Endometrial microvascular endothelial cells (primary cell): ENCODE measurements around the gene PTPRH. TPM values are rescaled to one million over a fixed set of nuclear protein-coding genes. Genes with fewer than 3 reads are reported as not detected.
"Not testable (repeated sequence)": the region's sequence is repeated elsewhere in the genome, so short reads cannot be mapped to it uniquely, and the experiment has no call there.

Source experiments
- in situ Hi-C: cut with HindIII; loops from 2 replicates; pipeline ENCODE4 v1.10.0; 2017; ENCODE audit warnings: low sequenced_read_pairs, low pct_unique_long_range_greater_than_20kb; ENCODE audit errors: inconsistent ontology term
- total RNA-seq: library from RNA; depleted of rRNA; stranded (reverse); fragments of >200 nt; gene quantifications from one replicate; pipeline ENCODE4 v1.2.3, GENCODE V29; 2015; ENCODE audit errors: inconsistent ontology term

Gene PTPRH
- total RNA-seq, 1 donor from 2014 or later = 1.9 TPM

DNA sequence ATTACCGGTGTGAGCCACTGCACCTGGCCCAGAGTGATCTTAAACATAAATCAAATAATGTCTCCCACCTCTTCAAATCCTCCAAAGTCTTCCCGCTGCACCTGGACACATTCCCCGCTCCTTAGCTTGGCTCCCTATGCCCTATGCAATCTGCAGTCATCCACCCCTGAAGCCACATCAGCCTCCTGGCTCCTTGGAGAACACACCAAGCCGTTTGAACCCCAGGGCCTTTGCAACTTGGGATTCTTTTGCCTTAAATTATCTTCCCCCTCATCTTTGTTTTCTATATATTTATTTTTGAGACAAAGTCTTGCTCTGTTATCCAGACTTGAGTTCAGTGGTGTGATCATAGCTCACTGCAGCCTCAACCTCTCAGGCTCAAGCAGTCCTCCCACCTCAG, 40.2 kb downstream of the PTPRH start:
- in situ Hi-C loops = no loop called here

DNA sequence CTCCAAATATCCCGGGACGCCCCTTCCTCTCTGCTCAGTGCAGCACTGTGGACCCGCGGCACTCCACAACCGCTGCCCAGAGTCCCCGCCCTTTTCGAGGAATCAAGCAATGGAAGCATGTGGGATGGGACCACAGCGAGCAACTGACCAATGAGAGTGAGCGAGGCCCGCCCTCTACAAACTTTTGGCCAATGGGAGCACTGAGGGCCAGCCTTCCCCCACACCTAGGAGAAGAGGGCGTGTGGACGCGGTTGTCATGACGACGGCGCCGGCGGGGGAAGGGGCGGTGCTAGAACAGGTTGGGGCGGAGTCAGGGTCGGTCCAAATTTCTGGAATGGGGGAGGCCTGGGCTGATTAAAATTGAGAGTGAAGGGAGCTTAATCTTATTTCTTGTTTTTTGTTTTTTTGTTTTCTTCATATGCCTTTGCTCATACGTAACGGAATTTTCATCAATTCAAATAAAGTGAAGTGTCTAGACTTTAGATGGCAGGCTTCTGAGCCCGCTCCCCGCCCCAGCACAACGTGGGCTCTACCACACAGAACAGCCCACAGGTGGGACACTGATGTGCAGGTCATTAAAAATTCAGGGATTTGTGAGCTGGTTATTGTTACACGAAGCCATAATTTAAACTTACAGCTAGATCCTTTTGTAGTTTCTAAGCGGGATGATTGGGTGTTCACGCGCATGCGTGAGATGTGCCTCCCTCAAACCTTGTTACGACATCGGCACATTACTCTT, 42.6 kb downstream of the PTPRH start, which contains the start of gene DNAAF3:
Gene DNAAF3, minus strand, starts transcription at position 84 of the 739 bp plus-strand sequence. CDS start 200 bp downstream, outside the sequence.
- in situ Hi-C loops = no loop called here

GRCh38 chr19:55165952-55166529, 43.3 kb downstream of the PTPRH start:
- in situ Hi-C loops = no loop called here

GRCh38 chr19:55161571-55162322, 47.6 kb downstream of the PTPRH start:
- in situ Hi-C loops = no loop called here

- in situ Hi-C loops = no loop called here
Measured at GRCh38 chr19:55160986-55161365, 48.3 kb downstream of the PTPRH start.

DNA sequence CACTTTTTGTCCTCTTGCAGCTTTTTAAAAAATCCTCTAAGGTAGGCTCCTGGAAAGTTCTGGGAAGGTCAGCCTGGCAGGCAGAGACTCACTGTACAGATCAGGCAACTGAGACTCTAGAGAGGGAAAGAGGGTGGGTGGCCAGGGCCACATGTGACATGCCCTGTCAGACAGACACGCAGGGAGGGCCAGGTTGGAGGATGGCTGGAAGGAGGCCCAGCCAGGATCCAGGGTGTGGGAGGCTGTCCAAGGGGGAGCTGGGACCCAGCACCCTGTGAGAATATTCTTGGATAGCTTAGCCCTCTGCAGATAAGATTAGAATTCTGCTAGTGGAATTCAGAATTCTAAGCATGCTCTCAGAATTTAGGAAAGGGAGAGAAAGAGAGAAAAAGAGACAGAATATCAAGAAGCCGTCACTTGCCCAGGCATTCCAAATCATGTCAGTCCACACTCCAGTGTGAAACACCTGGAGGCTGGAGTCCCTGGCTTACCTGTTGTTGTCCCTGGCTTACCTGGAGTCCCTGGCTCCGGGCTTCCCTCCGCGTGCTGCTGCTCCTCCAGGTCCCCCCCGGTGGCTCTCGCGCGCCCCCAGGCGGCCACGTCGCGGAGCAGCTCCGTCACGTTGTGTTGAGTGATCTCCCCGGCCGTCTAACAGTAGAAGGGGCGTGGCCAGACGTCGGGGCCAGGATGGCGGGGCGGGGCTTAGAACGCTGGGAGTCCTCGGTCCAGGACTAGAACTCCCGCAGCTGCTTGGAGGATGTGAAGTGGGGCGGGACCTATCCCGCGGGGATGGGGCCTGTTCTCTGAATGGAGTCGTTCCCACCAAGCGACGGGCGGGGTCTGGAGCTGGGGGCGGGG, 48.9 kb downstream of the PTPRH start:
- in situ Hi-C loops = no loop called here

DNA sequence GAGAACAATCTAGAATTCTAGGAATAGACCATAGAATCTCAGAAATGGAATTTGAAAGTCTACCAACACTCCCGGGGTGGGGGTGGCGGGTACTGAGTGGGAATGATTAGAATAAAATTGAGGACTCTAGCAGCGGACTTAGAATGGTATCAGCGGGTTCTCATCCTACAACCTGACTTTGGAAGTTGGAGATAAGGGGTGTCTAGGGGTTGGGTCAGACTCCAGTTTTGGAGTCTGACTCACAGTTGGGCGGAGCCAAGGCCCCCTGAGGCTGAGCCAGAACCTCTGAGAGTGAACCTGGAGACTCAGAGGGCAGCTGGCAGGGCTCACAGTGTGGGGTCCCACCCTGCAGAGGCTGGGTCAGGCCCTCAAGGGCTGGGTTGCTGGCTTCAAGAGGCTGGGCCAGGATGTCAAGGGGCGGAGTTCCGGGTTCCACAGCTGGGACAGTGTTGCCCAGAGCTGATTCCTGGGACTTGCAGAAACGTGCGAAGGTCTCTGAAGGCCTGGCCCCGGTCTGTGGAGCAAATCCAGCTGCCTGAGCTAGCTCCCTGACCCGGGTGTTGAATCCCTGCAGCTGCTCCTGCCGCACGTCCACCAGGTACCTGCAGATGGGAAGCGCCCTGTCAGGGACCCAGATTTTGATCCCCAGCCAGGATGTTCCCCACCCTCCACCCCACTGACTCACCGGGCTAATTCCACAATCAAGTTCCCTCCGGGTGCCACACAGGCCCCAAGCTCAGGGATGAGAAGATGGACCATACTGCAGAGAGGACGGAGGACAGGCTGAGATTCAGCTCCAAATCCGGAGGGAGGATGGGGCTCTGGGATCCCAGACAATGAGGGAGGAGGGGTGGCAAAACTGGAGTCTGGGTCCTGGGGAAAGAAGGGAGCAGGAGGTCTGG, 50.2 kb downstream of the PTPRH start:
- in situ Hi-C loops = no loop called here

DNA sequence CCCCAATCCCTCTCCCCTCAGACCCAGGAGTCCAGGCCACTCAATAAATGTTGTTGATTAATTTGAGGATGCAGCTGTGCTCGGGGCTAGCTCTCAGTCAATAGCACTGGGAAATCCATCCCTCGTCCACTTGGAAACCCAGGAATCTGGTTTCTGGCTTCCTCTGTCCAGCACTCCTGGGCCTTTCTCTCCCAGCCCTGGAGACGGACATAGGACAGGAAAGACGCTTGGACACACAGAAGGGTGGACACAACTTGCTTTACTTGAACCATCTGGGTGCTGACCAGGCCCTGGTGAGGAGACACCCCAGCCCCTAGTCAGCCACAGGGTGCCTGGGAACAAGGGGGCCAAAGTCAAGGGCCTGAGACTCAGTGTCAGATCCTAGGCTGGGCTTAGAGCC, 50.9 kb downstream of the PTPRH start:
- in situ Hi-C loops = no loop called here

- in situ Hi-C loops = no loop called here
Measured at GRCh38 chr19:55157064-55157908, 52.0 kb downstream of the PTPRH start, which contains the start of gene TNNI3. Gene TNNI3, minus strand, starts transcription at chr19:55157732. Its CDS starts 143 bp downstream, at chr19:55157589.

DNA sequence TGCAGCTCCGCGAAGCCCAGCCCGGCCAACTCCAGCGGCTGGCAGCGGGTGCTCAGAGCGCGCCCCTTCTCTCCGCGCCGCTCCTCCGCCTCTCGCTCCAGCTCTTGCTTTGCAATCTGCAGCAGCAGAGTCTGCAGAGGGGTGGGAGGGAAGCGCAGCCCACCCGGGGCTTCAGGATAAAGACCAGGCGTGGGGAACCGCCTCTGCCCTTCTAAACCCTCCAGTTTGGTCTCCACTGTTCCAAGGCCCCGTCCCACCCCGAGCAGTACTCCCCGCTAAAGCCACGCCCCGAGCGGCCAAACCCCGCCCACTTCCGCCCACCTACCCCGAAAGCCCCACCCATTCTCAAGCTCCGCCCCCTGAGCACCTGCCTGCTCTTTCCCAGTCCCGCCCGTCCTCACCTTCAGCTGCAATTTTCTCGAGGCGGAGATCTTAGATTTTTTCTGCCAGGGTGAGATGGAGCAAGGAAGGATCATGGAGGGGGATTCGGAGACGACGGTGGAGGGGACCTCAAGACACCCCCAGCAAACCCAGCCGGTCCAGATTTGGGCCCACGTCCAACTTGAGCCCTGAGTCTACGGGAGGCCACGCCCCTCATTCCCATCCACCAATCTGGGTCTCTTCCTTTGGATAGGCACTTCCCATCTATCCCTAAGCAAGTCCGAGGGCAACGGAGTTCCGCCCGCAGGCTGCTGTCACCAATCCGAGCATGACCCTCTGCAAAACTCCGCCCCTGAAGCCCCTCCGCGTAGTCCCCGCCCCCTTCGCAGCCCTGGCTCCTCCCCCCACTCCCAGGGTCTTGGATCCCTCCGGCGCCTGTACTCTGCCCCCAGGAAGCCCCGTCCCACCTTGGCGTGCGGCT, 52.9 kb downstream of the PTPRH start:
- in situ Hi-C loops = no loop called here

- in situ Hi-C loops = not testable (repeated sequence)
Measured at GRCh38 chr19:55155784-55156183, 53.5 kb downstream of the PTPRH start.

GRCh38 chr19:55153652-55154264, 55.5 kb downstream of the PTPRH start:
- in situ Hi-C loops = no loop called here

DNA sequence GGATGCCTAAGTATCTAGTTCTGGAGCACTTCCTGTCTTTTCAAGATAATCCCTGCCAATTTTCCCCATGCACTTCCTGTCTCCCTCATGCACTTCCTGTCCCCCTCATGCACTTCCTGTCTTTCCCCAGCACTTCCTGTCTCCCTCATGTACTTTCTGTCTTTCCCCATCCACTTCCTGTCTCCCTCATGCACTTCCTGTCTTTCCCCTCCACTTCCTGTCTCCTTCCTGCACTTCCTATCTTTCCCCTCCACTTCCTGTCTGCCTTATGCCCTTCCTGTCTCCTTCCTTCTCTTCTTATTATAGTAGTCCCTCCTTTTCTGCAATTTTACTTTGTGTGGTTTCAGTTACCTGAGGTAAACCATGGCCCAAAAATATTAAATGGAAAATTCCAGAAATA, 57.3 kb downstream of the PTPRH start:
- in situ Hi-C loops = no loop called here

DNA sequence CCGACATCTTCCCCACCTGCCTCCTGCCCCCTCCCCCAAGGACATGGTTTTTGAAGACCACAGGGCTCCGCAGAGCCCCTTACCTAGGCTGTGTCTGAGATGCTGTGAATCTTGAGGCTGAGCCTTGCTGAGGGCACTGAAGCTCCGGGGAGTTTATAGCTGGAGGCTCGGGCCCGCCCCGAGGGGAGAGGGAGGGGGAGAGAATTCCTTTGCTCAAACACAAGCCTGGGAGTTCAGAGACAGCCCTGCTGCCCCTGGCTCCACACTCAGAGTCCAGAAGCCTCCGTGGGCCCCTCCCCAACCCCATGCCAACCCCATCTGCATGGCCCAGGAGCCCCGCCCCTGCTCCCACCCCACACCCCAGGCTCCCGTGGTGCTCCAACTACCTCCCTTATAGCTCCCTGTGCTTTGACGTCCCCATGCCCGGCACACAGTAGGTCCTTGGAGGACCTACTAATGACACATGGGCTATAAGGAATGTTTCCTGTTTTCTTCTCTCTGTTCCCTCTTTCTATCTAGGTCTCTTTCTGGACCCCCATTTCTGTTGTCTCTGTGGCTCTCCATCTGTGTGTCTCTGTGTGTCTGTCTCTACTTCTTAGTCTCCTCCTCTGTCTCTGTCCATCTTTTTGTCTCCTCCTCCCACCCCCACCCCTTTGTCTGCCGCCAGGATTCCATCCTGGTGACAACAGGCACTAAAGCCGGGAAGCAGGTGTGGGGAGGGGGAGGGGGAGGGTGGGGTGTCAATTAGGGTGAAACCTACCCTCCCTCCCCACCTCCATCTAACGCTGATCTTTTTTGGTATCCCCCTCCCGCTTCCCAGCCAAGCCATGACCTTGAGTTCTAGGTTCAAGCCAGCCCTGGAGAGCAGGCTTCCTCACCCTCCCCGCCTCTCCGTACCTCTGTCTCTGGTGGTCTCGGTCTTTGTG, 60.0 kb downstream of the PTPRH start, which contains the start of gene TNNT1:
Gene TNNT1, minus strand, starts transcription at position 129 of the 926 bp plus-strand sequence. CDS start 2,049 bp downstream, outside the sequence.
- in situ Hi-C loops = no loop called here
